ENCODE results near the gene B3GAT2. TPM values are rescaled to one million over a fixed set of nuclear protein-coding genes. Genes with fewer than 3 reads are reported as not detected.

Gene B3GAT2
- total and polyA plus RNA-seq, 2 donors (not counting 1 experiment from before 2014, with no cell fraction given): not detected

GRCh38 chr6:70846207-70846835 is 110.5 kb downstream of the B3GAT2 start:
- Histone ChIP-seq H3K27me3 (ENCODE audit: control insufficient read depth, insufficient read depth, low read length) (no peaks in the 10 kb centered on the region), H4K20me1 (ENCODE audit: control insufficient read depth, extremely low read depth, insufficient read depth, low read length) (no peaks in the 10 kb centered on the region), H3K9ac (ENCODE audit: insufficient read depth, low read length) (no peak overlapping the region), H3K4me2 (ENCODE audit: extremely low read depth, insufficient read depth, low read length) (no peak overlapping the region), H3K27ac (ENCODE audit: insufficient read depth, low read length) (no peak overlapping the region), H3K79me2 (ENCODE audit: control insufficient read depth, insufficient read depth, low read length) (no peaks in the 10 kb centered on the region), H3K9me3 (ENCODE audit: control insufficient read depth, insufficient read depth, low read depth, low read length) (no peaks in the 10 kb centered on the region), H3K4me3 (replicated peaks in 1 of 4; ENCODE audit: control extremely low read depth in 1 of 4, insufficient read depth in 1 of 4, low read depth in 3 of 4, low read length in 4 of 4) (no peak overlapping the region), H3K36me3 (ENCODE audit: control insufficient read depth, insufficient read depth, low read length) (no peaks in the 10 kb centered on the region), H2AFZ (ENCODE audit: low read length) (no peak overlapping the region), H3K4me1 (ENCODE audit: control insufficient read depth, extremely low read depth, insufficient read depth, low read length) (no peaks in the 10 kb centered on the region)
- TF ChIP-seq EZH2 (IDR thresholded peaks at IDR 0.05; ENCODE audit: low read length, missing control alignments) (no peak), CTCF (conservative IDR thresholded peaks at IDR 0.05 in 1 of 2, IDR thresholded peaks at IDR 0.05 in 1 of 2; ENCODE audit: low read depth in 1 of 2, low read length in 2 of 2) (no peak)
- no peak for DNase-seq (ENCODE audit: low read depth in 2 of 2)

GRCh38 chr6:70844301-70844700 is 112.6 kb downstream of the B3GAT2 start:
- no peaks in the 10 kb centered on the region for H3K27me3 ChIP-seq (ENCODE audit: control insufficient read depth, insufficient read depth, low read length)
- H4K20me1 ChIP-seq (ENCODE audit: control insufficient read depth, extremely low read depth, insufficient read depth, low read length): no peaks in the 10 kb centered on the region
- H3K79me2 ChIP-seq (ENCODE audit: control insufficient read depth, insufficient read depth, low read length): no peaks in the 10 kb centered on the region
- no peak overlapping the region for H3K4me2 ChIP-seq (ENCODE audit: extremely low read depth, insufficient read depth, low read length)
- H3K9me3 ChIP-seq (ENCODE audit: control insufficient read depth, insufficient read depth, low read depth, low read length): no peaks in the 10 kb centered on the region
- H3K4me3 ChIP-seq (replicated peaks in 1 of 4; ENCODE audit: control extremely low read depth in 1 of 4, insufficient read depth in 1 of 4, low read depth in 3 of 4, low read length in 4 of 4): no peak overlapping the region
- no peaks in the 10 kb centered on the region for H3K4me1 ChIP-seq (ENCODE audit: control insufficient read depth, extremely low read depth, insufficient read depth, low read length)
- no peak overlapping the region for H3K27ac ChIP-seq (ENCODE audit: insufficient read depth, low read length)
- H3K36me3 ChIP-seq (ENCODE audit: control insufficient read depth, insufficient read depth, low read length): no peaks in the 10 kb centered on the region
- no peak overlapping the region for H2AFZ ChIP-seq (ENCODE audit: low read length)
- DNase-seq (ENCODE audit: low read depth in 2 of 2): no peak
- TF ChIP-seq CTCF (conservative IDR thresholded peaks at IDR 0.05 in 1 of 2, IDR thresholded peaks at IDR 0.05 in 1 of 2; ENCODE audit: low read depth in 1 of 2, low read length in 2 of 2): no peak
- no peak overlapping the region for H3K9ac ChIP-seq (ENCODE audit: insufficient read depth, low read length)

- no peaks in the 10 kb centered on the region for H3K4me1 ChIP-seq (ENCODE audit: control insufficient read depth, extremely low read depth, insufficient read depth, low read length)
- H3K27me3 ChIP-seq (ENCODE audit: control insufficient read depth, insufficient read depth, low read length): no peaks in the 10 kb centered on the region
- H3K4me2 ChIP-seq (ENCODE audit: extremely low read depth, insufficient read depth, low read length): no peak overlapping the region
- no peaks in the 10 kb centered on the region for H3K9me3 ChIP-seq (ENCODE audit: control insufficient read depth, insufficient read depth, low read depth, low read length)
- TF ChIP-seq CTCF (conservative IDR thresholded peaks at IDR 0.05 in 1 of 2, IDR thresholded peaks at IDR 0.05 in 1 of 2; ENCODE audit: low read depth in 1 of 2, low read length in 2 of 2) (no peak), EZH2 (IDR thresholded peaks at IDR 0.05; ENCODE audit: low read length, missing control alignments) (no peak)
- H3K79me2 ChIP-seq (ENCODE audit: control insufficient read depth, insufficient read depth, low read length): no peaks in the 10 kb centered on the region
- DNase-seq (ENCODE audit: low read depth in 2 of 2): no peak
- H2AFZ ChIP-seq (ENCODE audit: low read length): no peak overlapping the region
- H3K27ac ChIP-seq (ENCODE audit: insufficient read depth, low read length): no peak overlapping the region
- no peaks in the 10 kb centered on the region for H4K20me1 ChIP-seq (ENCODE audit: control insufficient read depth, extremely low read depth, insufficient read depth, low read length)
- no peak overlapping the region for H3K9ac ChIP-seq (ENCODE audit: insufficient read depth, low read length)
- H3K4me3 ChIP-seq (replicated peaks in 1 of 4; ENCODE audit: control extremely low read depth in 1 of 4, insufficient read depth in 1 of 4, low read depth in 3 of 4, low read length in 4 of 4): no peak overlapping the region
- no peaks in the 10 kb centered on the region for H3K36me3 ChIP-seq (ENCODE audit: control insufficient read depth, insufficient read depth, low read length)
Measured at GRCh38 chr6:70843328-70843918, 113.4 kb downstream of the B3GAT2 start.
